ENCODE data around the gene RASGRF1. TPM values are rescaled to one million over a fixed set of nuclear protein-coding genes. Genes with fewer than 3 reads are reported as not detected.

The RASGRF1 gene
- total and polyA plus RNA-seq, 2 donors (not counting 1 experiment from before 2014, with no cell fraction given) = 1.0 to 9.4 TPM

DNA sequence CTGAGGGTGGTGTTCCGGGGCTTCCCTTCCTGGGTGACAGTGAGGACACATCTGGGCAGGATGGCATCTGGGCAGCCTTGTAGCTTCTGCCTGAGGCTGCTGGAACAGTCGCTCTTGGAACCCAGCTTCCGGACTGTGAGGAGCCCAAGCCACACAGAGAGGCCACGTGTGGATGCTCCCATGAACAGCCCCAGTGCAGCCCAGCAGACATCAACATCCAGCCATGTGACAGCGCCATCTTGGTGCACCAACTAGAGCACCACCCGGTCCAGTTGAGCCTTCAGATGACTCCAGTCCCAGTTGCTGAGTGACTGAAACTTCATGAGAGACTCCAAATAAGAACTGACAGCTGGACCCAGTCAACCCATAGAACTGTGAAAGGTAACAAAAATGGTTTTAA, 130.3 kb downstream of the RASGRF1 start:
- H3K4me3 ChIP-seq (ENCODE audit: control extremely low read depth in 1 of 5, extremely low read depth in 1 of 5, insufficient read depth in 1 of 5, low read depth in 2 of 5, low read length in 4 of 5) = no peak overlapping the region
- Mint-ChIP-seq H3K4me1 (no peaks in the 10 kb centered on the region), H3K9me3 (ENCODE audit: insufficient read depth) (no peaks in the 10 kb centered on the region), H3K27me3 (no peaks in the 10 kb centered on the region), H3K27ac (no peak overlapping the region), H3K4me3 (no peak overlapping the region)
- H3K27me3 ChIP-seq (replicated peaks in 1 of 4; ENCODE audit: control extremely low read depth in 1 of 4, control insufficient read depth in 3 of 4, insufficient read depth in 4 of 4, low read length in 3 of 4) = no peaks in the 10 kb centered on the region
- ChIA-PET CTCF (interaction anchor here (0.6 to 0.9 kb wide), 2 partner anchors 20 to 262 kb away, joined by 3 read pairs; no protein-coding TSS in a partner anchor), POLR2A (no interaction called here)
- no peak for DNase-seq
- no peak for ATAC-seq (ENCODE audit: low read depth)
- 96% methylated on average over 6 of the region's 6 CpGs for WGBS (ENCODE audit: insufficient coverage)
- no peaks in the 10 kb centered on the region for H3K36me3 ChIP-seq (replicated peaks in 1 of 2; ENCODE audit: control extremely low read depth in 1 of 2, control insufficient read depth in 1 of 2, extremely low read depth in 1 of 2, insufficient read depth in 2 of 2, low read length in 1 of 2)
- no peak for TF ChIP-seq EZH2 (IDR thresholded peaks at IDR 0.05; ENCODE audit: borderline replicate concordance, insufficient read depth, low read depth, low read length, poor library complexity, severe bottlenecking)
- TF ChIP-seq, protein P1, sequence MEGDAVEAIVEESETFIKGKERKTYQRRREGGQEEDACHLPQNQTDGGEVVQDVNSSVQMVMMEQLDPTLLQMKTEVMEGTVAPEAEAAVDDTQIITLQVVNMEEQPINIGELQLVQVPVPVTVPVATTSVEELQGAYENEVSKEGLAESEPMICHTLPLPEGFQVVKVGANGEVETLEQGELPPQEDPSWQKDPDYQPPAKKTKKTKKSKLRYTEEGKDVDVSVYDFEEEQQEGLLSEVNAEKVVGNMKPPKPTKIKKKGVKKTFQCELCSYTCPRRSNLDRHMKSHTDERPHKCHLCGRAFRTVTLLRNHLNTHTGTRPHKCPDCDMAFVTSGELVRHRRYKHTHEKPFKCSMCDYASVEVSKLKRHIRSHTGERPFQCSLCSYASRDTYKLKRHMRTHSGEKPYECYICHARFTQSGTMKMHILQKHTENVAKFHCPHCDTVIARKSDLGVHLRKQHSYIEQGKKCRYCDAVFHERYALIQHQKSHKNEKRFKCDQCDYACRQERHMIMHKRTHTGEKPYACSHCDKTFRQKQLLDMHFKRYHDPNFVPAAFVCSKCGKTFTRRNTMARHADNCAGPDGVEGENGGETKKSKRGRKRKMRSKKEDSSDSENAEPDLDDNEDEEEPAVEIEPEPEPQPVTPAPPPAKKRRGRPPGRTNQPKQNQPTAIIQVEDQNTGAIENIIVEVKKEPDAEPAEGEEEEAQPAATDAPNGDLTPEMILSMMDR (IDR thresholded peaks at IDR 0.05) = no peak
- intact Hi-C loops (cut with micrococcal nuclease) = no loop called here
- peaks cover 0 to 6% (median 0%) of the 10 kb centered on the region in 3 donors for H3K9me3 ChIP-seq (ENCODE audit: control extremely low read depth in 1 of 3, control insufficient read depth in 2 of 3, insufficient read depth in 1 of 3, low read length in 2 of 3)
- H3K4me1 ChIP-seq (ENCODE audit: control insufficient read depth in 2 of 2, insufficient read depth in 2 of 2, low read length in 2 of 2) = no peaks in the 10 kb centered on the region
- no peaks in the 10 kb centered on the region for H4K20me1 ChIP-seq (ENCODE audit: control insufficient read depth, insufficient read depth, low read length, poor library complexity, severe bottlenecking)
- H3K4me2 ChIP-seq (replicated peaks; ENCODE audit: low read depth, low read length, poor library complexity, severe bottlenecking) = no peak overlapping the region
- no peaks in the 10 kb centered on the region for H3K79me2 ChIP-seq (ENCODE audit: control insufficient read depth, insufficient read depth, low read length)
- no peak overlapping the region for H3K27ac ChIP-seq (ENCODE audit: low read length in 2 of 2)
- no peak overlapping the region for H3K9ac ChIP-seq (ENCODE audit: low read length)
- H2AFZ ChIP-seq (ENCODE audit: insufficient read depth, low read depth, low read length, poor library complexity, severe bottlenecking) = no peak overlapping the region

DNA sequence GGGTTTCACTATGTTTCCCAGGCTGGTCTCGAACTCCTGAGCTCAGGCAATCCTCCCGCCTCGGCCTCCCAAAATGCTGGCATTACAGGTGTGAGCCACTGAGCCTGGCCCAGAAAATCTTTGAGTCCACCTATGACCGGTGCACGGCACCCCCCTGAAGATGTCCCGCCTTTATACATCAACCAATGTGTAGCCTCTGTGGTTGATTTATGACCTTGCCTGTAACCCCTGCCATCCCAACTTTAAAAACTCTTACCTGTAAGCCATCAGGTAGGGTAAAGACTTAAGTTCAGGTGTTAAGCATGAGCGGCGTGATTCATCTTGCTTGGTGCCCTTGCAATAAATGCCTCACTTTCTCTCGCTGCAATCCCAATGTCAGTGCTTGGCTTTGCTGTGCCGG, 131.2 kb downstream of the RASGRF1 start:
- H3K4me3 ChIP-seq (ENCODE audit: control extremely low read depth in 1 of 5, extremely low read depth in 1 of 5, insufficient read depth in 1 of 5, low read depth in 2 of 5, low read length in 4 of 5) = no peak overlapping the region

More for the DNA sequence above, 131.2 kb downstream of the RASGRF1 start:
- no peak overlapping the region for H3K27ac ChIP-seq (ENCODE audit: low read length in 2 of 2)
- no peaks in the 10 kb centered on the region for H3K36me3 ChIP-seq (replicated peaks in 1 of 2; ENCODE audit: control extremely low read depth in 1 of 2, control insufficient read depth in 1 of 2, extremely low read depth in 1 of 2, insufficient read depth in 2 of 2, low read length in 1 of 2)
- H4K20me1 ChIP-seq (ENCODE audit: control insufficient read depth, insufficient read depth, low read length, poor library complexity, severe bottlenecking) = no peaks in the 10 kb centered on the region
- no peak overlapping the region for H2AFZ ChIP-seq (ENCODE audit: insufficient read depth, low read depth, low read length, poor library complexity, severe bottlenecking)
- no peaks in the 10 kb centered on the region for H3K4me1 ChIP-seq (ENCODE audit: control insufficient read depth in 2 of 2, insufficient read depth in 2 of 2, low read length in 2 of 2)
- CTCF ChIA-PET = interaction anchor here (0.9 kb wide), 1 partner anchor 21 kb away, joined by 3 read pairs; no protein-coding TSS in a partner anchor
- no peaks in the 10 kb centered on the region for H3K27me3 ChIP-seq (replicated peaks in 1 of 4; ENCODE audit: control extremely low read depth in 1 of 4, control insufficient read depth in 3 of 4, insufficient read depth in 4 of 4, low read length in 3 of 4)
- H3K4me2 ChIP-seq (replicated peaks; ENCODE audit: low read depth, low read length, poor library complexity, severe bottlenecking) = no peak overlapping the region
- ATAC-seq (ENCODE audit: low read depth) = no peak
- H3K27ac Mint-ChIP-seq = no peak overlapping the region
- H3K9me3 ChIP-seq (ENCODE audit: control extremely low read depth in 1 of 3, control insufficient read depth in 2 of 3, insufficient read depth in 1 of 3, low read length in 2 of 3) = peaks cover 0 to 6% (median 0%) of the 10 kb centered on the region in 3 donors
- no peak overlapping the region for H3K4me3 Mint-ChIP-seq
- 98% methylated on average over 9 of the region's 10 CpGs for WGBS (ENCODE audit: insufficient coverage)
- H3K27me3 Mint-ChIP-seq = no peaks in the 10 kb centered on the region
- H3K9ac ChIP-seq (ENCODE audit: low read length) = no peak overlapping the region
- no peaks in the 10 kb centered on the region for H3K79me2 ChIP-seq (ENCODE audit: control insufficient read depth, insufficient read depth, low read length)
- POLR2A ChIA-PET = no interaction called here
- intact Hi-C loops (cut with micrococcal nuclease) = no loop called here
- TF ChIP-seq EZH2 (IDR thresholded peaks at IDR 0.05; ENCODE audit: borderline replicate concordance, insufficient read depth, low read depth, low read length, poor library complexity, severe bottlenecking) = no peak
- TF ChIP-seq, protein P1 (IDR thresholded peaks at IDR 0.05) = no peak
- H3K9me3 Mint-ChIP-seq (ENCODE audit: insufficient read depth) = no peaks in the 10 kb centered on the region
- H3K4me1 Mint-ChIP-seq = no peaks in the 10 kb centered on the region
- DNase-seq = no peak

All from B cell (primary cell).